GM13976 (cell line): ENCODE data around the gene MAP2K4.

Experiments
- DNase-seq: peaks from one replicate; pipeline ENCODE4 v3.0.0; 2012; ENCODE audit warnings: low spot score
- in situ Hi-C: fragments of 300-500 bp; cut with MboI; formaldehyde crosslinking; loops from one replicate; pipeline ENCODE4 v1.12.0; 2022; ENCODE audit warnings: low sequenced_read_pairs, mixed read lengths, inconsistent platforms; ENCODE audit not compliant: unreplicated experiment
- TF ChIP-seq, protein P1 (sequence below): IDR thresholded peaks from 2 replicates; pipeline ENCODE4 v1.5.1; 2012; ENCODE audit warnings: borderline replicate concordance, mild to moderate bottlenecking; ENCODE audit not compliant: insufficient read depth; ENCODE audit errors: extremely low read depth, missing control alignments, control extremely low read depth

Gene MAP2K4

DNA sequence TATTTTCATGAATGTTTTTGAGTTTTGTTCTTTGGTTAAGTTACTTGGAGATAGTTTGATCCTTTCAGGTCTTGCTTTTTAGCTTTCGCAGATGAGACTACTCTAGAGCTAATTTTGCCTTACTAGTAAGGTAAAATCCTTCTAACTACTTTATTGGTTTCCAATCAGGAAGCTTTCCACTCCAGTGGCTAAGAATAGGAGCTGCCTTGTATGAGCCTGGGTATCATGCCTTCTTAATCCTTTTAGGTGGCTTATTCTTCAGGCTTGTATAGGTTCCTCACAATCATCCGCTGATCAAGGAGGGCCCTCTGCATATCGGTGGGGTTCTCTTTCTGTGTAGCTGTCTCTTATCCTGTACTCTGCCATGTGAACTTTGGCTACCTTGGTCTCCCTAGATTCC, 53.7 kb downstream of the MAP2K4 start:
- TF ChIP-seq, protein P1, sequence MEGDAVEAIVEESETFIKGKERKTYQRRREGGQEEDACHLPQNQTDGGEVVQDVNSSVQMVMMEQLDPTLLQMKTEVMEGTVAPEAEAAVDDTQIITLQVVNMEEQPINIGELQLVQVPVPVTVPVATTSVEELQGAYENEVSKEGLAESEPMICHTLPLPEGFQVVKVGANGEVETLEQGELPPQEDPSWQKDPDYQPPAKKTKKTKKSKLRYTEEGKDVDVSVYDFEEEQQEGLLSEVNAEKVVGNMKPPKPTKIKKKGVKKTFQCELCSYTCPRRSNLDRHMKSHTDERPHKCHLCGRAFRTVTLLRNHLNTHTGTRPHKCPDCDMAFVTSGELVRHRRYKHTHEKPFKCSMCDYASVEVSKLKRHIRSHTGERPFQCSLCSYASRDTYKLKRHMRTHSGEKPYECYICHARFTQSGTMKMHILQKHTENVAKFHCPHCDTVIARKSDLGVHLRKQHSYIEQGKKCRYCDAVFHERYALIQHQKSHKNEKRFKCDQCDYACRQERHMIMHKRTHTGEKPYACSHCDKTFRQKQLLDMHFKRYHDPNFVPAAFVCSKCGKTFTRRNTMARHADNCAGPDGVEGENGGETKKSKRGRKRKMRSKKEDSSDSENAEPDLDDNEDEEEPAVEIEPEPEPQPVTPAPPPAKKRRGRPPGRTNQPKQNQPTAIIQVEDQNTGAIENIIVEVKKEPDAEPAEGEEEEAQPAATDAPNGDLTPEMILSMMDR: no peak
- in situ Hi-C loops: no loop called here
- DNase-seq: no peak

DNA sequence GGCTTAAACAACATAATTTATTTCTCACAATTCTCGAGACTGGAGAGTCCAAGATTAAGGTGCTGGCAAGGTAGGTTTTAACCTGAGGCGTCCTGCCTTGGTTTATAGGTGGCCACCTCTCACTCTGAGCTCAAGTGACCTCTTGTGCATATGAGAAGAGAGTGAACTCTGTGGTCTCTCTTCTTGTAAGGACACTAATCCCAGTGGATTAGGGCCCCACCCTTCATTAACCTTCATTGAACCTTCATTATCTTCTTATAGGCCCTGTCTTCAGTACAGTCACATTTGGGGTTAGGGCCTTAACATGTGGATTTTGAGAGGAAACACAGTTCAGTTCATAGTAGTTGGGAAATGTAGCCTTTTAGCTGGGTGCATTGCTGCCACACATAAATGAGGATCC, 57.1 kb downstream of the MAP2K4 start:
- in situ Hi-C loops: no loop called here
- DNase-seq: no peak
- TF ChIP-seq, protein P1: no peak

DNA sequence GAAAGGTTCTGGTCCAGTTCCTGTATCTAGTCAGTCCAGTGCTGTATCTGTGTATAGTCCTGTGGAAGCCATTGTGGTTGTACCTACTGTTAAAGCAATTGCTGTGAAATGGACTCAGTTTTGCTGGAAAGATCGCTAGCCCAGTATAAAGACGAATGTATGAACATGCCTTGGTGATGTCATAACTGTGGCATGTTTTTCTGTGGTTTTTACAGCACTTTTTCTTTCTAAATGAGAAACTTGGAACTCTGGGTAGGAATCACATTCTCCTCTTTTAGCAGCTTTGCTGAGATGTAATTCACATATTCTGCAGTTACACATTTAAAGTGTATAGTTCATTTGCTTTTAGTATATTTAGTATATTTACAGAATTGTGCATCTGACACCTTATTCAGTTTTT, 58.1 kb downstream of the MAP2K4 start:
- TF ChIP-seq, protein P1: no peak
- in situ Hi-C loops: no loop called here
- DNase-seq: no peak

DNA sequence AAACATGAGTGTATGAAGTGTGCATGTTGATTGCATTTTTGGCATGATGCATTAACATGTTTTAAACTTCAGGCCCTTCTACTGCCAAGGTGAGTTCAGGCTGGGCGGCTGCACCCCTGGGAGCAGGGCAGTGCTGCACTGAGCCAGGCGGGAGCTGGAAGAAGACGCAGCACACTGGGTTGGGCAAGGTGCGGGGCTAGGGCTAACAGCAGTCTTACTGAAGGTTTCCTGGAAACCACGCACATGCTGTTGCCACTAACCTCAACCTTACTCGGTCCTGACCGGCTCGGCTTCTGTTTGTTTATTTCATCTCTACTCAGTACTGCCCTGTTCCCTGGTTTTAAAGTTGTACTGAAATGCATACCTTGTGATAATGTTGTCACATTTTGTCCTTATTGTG, 61.0 kb downstream of the MAP2K4 start:
- in situ Hi-C loops: no loop called here
- TF ChIP-seq, protein P1: no peak

DNA sequence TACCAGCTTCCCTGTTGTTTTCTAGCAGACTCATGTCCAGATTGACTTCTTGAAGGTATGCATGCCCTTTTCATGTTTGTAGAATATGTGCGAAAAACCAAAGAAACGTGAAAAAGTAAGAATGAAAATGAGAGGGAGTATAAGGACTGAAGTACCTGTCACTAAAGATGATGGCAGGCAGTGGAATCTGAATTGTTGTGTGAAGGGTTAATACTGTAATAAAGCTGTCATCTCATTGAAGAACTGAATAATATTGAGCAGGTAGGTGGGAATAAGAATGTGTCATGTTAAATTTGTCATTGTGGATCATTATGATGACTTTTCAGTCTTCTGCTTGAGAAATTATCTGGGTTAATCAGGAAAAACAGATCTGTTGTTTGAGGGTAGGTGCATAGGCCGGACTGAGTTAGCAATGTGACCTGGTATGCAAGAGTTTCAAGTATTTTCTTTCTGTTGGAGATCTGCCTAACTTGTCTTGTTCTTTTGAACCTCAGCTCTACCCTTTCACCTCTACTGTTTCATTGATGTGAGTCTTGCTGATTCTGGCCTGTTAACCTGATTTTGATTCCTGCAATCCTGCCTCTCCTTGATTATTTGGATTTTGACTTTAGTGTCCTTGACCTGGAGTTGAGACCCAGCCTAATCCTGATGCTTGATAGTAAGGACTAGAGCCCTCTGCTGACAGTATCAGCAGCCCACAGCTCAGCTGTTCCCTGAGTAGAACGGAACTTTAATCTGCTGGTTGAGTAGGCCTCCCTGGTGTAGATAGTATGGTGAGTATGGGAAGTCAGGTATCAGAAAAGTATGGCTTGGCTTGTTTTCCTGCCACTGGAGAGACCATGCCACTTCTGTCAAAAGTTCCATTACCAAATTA, 64.6 kb downstream of the MAP2K4 start:
- DNase-seq: no peak
- in situ Hi-C loops: no loop called here
- TF ChIP-seq, protein P1: no peak

More for the DNA sequence above, 61.0 kb downstream of the MAP2K4 start:
- DNase-seq: no peak

DNA sequence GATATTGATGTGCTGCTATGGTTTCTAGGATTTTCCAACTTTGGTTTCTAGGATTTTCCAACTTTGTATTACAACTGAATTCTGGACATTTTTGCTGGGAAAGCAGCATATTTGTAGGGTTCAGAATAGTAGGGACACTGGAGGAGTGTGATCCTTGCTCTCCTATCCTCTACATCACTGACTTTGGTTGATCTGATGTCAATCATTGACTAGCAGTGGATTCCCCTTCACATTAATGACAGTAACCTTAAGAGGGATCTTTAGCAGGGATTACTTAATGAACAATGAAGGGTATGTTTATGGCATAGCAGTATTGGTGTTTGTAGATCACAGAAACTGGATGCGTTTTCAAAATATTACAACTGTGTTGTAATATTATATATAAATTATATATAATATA, 67.4 kb downstream of the MAP2K4 start:
- TF ChIP-seq, protein P1: no peak
- in situ Hi-C loops: no loop called here
- no peak for DNase-seq

DNA sequence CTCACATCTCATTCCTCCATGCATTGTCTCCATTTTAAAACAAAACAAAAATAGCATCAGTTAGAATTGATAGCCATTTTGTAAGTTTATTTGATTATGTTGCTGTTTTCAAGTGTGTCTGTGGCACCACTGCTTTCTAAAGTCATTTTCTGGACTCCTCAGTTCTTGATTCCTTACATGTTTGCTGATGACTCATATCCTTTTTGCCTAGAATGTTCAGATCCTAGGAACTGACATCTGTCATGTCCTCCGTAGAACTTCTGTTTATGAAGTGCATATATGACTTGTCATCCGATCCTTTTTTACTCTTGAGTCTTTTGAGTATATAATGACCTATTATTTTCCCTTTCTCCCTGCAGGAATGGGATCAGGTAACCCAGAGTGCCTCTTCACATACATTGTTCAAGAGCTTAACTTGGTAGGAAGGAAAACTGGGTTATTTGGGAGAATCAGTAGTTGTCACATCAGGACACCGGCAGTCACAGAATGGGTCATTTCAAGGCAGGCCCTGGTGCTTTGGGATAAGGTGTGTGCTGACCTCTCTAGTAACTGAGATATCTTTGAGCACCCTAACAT, 69.2 kb downstream of the MAP2K4 start:
- in situ Hi-C loops: no loop called here
- DNase-seq: no peak
- TF ChIP-seq, protein P1: no peak
